Activated naive CD4-positive, alpha-beta T cell treated with anti-CD3 and anti-CD28 coated beads, Interleukin-2, amount 10 ng/mL, durations not matched to agents 7 days and 5 days (primary cell): Measurements from ENCODE around the gene EDDM13.
A peak's percentile ranks its signal among the peaks of the same experiment; 100 is the strongest.
"Not testable (repeated sequence)": the region's sequence is repeated elsewhere in the genome, so short reads cannot be mapped to it uniquely, and the experiment has no call there.

Experiments used
- CTCF ChIA-PET: fragments of 350-600 bp; sonication (Branson Sonifier 250); formaldehyde crosslinking; loops from one replicate; lab custom pipeline; 2021; ENCODE audit warnings: antibody characterized with exemption; lab: Charles Lee
- DNase-seq: peaks from one replicate; pipeline ENCODE4 v3.0.0-alpha.2; 2020
- H3K27ac Mint-ChIP-seq: one replicate; pipeline ENCODE4 v1.8.0; 2021; ENCODE audit warnings: mild to moderate bottlenecking, moderate library complexity, mixed read lengths
- H3K27me3 Mint-ChIP-seq: one replicate; pipeline ENCODE4 v1.8.0; 2021; ENCODE audit warnings: mild to moderate bottlenecking, mixed read lengths
- H3K36me3 Mint-ChIP-seq: one replicate; pipeline ENCODE4 v1.8.0; 2021; ENCODE audit warnings: mixed read lengths
- H3K4me1 Mint-ChIP-seq: one replicate; pipeline ENCODE4 v1.8.0; 2021; ENCODE audit warnings: mixed read lengths
- H3K4me3 Mint-ChIP-seq: one replicate; pipeline ENCODE4 v1.8.0; 2021; ENCODE audit warnings: mild to moderate bottlenecking, moderate library complexity, mixed read lengths
- H3K9me3 Mint-ChIP-seq: one replicate; pipeline ENCODE4 v1.8.0; 2021; ENCODE audit warnings: mixed read lengths

EDDM13 gene

DNA sequence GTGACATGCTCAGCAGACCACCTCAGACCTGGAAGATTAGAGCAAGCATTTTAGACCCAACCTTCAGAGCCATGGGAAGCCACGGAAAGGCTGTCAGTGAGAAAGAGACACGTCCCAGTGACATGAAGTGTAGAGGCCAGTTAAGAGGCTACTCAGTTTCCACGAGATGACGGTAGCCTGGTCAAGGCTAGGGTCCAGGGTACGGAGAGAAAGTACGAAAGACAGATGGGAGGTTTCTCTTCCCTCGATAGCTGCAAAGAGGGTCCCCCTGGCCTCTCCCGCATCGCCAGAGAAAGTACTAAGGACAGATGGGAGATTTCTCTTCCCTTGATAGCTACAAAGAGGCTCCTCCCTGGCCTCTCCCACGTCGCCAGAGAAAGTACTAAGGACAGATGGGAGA is 33.5 kb downstream of the EDDM13 start:
- Mint-ChIP-seq H3K4me3 (no peak overlapping the region), H3K9me3 (peaks cover 3% of the 10 kb centered on the region), H3K36me3 (peaks cover 19% of the 10 kb centered on the region), H3K4me1 (peaks cover 18% of the 10 kb centered on the region), H3K27me3 (no peaks in the 10 kb centered on the region), H3K27ac (no peak overlapping the region)
- CTCF ChIA-PET, result no interaction called here
- no peak for DNase-seq

DNA sequence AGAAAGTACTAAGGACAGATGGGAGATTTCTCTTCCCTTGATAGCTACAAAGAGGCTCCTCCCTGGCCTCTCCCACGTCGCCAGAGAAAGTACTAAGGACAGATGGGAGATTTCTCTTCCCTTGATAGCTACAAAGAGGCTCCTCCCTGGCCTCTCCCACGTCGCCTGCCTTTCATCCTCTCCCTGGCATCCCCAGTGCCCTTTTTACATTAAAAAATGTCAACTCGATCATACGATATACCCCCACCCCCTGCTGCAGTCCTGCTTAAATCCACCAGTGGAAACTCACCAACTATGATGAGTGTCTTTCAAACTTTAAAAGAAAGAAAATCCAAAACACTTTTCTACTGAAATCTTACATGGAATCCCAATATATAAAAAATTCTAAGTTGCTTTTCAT is 34.5 kb downstream of the EDDM13 start:
- H3K27me3 Mint-ChIP-seq, DNase-seq, CTCF ChIA-PET, H3K9me3 Mint-ChIP-seq, H3K27ac Mint-ChIP-seq, H3K4me3 Mint-ChIP-seq: not testable (repeated sequence)
- Mint-ChIP-seq H3K36me3 (peaks cover 21% of the 10 kb centered on the region), H3K4me1 (peaks cover 18% of the 10 kb centered on the region)

DNA sequence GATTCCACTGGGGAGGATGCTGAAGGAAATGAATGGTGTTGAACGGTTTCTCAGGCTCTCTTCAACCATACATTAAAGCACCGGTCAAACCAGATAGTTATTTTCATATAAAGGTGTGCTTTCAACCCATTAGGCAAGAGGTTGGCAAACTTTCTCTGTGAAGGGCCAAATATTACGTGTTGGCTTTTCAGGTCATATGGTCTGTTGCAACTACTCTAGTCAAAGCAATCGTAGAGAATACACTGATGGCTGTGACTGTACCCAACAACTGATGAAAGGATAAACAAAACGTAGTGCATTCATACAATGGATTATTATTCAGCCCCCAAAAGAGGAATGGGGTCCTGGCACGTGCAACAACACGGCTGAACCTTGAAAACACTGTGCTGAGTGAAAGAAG is 36.2 kb downstream of the EDDM13 start:
- no peak overlapping the region for H3K27ac Mint-ChIP-seq

DNA sequence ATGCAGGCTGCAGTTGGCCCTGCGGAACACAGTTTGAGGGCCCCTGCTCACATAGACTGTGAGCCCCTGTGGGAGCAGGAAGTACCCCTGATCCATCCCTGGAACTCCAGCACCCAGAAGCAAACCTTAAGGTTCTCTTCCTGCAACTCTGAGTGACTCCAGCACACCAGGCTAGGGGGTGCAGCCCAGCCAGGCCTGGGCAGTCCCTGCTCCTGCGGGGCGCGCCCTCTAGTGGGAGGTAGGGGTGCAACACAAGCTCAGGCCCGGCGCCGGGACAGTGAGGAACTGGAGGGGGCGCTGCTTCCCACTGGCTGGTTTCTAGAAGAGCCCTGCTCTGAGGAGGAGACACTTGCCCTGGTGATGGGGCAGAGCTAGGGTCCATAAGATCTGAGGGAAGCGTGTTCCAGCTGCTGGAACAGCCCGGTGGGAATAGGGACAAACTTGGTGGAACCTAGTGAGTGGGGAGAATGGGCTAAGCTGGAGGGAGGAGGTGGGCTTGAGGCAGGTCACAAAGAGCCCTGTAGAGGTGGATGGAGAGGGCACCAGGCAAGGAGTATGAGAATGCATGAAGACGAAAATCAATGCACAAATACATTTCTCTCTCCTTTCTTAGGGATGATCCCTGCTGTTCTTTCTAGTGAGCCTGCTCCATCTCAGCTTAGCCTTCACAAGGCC is 37.1 kb downstream of the EDDM13 start:
- no peaks in the 10 kb centered on the region for H3K27me3 Mint-ChIP-seq
- H3K4me3 Mint-ChIP-seq, result no peak overlapping the region
- H3K4me1 Mint-ChIP-seq, result peaks cover 30% of the 10 kb centered on the region
- CTCF ChIA-PET, result interaction anchor here (0.6 to 2.2 kb wide), 10 partner anchors 12 to 1192 kb away, joined by 3 to 15 read pairs (median 4); no protein-coding TSS in a partner anchor
- H3K27ac Mint-ChIP-seq, result no peak overlapping the region
- peak; percentile 66 for DNase-seq
- peaks cover 25% of the 10 kb centered on the region for H3K36me3 Mint-ChIP-seq
- no peaks in the 10 kb centered on the region for H3K9me3 Mint-ChIP-seq

More for the DNA sequence above, 36.2 kb downstream of the EDDM13 start:
- CTCF ChIA-PET, result interaction anchor here (1.1 kb wide), 1 partner anchor 56 kb away, joined by 3 read pairs; no protein-coding TSS in a partner anchor
- no peaks in the 10 kb centered on the region for H3K9me3 Mint-ChIP-seq
- H3K4me1 Mint-ChIP-seq, result peaks cover 29% of the 10 kb centered on the region
- H3K27me3 Mint-ChIP-seq, result no peaks in the 10 kb centered on the region
- H3K4me3 Mint-ChIP-seq, result no peak overlapping the region
- no peak for DNase-seq
- H3K36me3 Mint-ChIP-seq, result peaks cover 25% of the 10 kb centered on the region

DNA sequence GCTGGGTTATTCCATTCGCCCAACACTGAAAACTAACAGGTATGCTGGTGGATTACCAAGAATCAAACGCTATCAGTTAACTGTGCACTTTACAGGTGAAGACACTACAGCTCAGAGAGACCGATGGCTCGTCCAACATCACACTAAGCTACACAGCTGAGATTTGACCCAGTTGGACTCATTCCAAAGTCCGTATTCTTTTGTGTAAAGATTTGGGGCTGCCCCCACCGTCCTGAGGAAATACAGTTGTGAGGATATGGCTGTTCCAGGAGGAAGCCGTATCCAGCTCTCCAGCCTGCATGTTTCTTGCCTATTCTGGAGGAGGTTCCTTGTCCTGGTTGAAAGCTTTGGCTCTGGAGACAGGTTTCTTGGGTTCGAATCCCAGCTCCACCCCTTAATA is 37.9 kb downstream of the EDDM13 start:
- H3K27me3 Mint-ChIP-seq, result no peaks in the 10 kb centered on the region
- no peak for DNase-seq
- peaks cover 32% of the 10 kb centered on the region for H3K4me1 Mint-ChIP-seq
- H3K36me3 Mint-ChIP-seq, result peaks cover 25% of the 10 kb centered on the region
- no peak overlapping the region for H3K4me3 Mint-ChIP-seq
- no peaks in the 10 kb centered on the region for H3K9me3 Mint-ChIP-seq
- CTCF ChIA-PET, result interaction anchor here (0.7 to 2.2 kb wide), 4 partner anchors 14 to 1192 kb away, joined by 3 to 15 read pairs (median 5); no protein-coding TSS in a partner anchor
- no peak overlapping the region for H3K27ac Mint-ChIP-seq

DNA sequence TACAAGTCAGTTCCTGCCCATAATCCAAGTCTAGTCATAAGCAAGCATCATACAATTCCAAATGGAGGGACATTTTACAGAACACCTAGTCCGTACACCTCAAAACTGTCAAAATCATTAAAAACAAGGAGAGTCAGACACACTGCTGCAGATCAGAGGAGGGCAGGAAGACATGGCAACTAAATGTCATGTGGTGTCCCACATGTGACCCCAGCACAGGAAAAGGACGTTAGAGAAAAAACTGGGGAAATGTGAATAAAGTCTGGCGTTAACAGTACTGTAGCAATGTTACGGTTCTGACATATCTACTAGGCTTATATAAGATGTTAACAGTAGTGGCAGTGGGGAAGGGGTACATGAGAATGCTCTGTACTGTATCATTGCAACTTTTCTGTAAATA is 39.8 kb downstream of the EDDM13 start:
- DNase-seq, result no peak
- H3K36me3 Mint-ChIP-seq, result peaks cover 25% of the 10 kb centered on the region
- H3K27ac Mint-ChIP-seq, result peak overlapping the region; percentile 47
- peaks cover 39% of the 10 kb centered on the region for H3K4me1 Mint-ChIP-seq
- peak overlapping the region; percentile 7 for H3K4me3 Mint-ChIP-seq
- CTCF ChIA-PET, result interaction anchor here (0.7 to 1.7 kb wide), 2 partner anchors 21 to 36 kb away, joined by 4 read pairs; no protein-coding TSS in a partner anchor
- H3K27me3 Mint-ChIP-seq, result no peaks in the 10 kb centered on the region
- H3K9me3 Mint-ChIP-seq, result no peaks in the 10 kb centered on the region

DNA sequence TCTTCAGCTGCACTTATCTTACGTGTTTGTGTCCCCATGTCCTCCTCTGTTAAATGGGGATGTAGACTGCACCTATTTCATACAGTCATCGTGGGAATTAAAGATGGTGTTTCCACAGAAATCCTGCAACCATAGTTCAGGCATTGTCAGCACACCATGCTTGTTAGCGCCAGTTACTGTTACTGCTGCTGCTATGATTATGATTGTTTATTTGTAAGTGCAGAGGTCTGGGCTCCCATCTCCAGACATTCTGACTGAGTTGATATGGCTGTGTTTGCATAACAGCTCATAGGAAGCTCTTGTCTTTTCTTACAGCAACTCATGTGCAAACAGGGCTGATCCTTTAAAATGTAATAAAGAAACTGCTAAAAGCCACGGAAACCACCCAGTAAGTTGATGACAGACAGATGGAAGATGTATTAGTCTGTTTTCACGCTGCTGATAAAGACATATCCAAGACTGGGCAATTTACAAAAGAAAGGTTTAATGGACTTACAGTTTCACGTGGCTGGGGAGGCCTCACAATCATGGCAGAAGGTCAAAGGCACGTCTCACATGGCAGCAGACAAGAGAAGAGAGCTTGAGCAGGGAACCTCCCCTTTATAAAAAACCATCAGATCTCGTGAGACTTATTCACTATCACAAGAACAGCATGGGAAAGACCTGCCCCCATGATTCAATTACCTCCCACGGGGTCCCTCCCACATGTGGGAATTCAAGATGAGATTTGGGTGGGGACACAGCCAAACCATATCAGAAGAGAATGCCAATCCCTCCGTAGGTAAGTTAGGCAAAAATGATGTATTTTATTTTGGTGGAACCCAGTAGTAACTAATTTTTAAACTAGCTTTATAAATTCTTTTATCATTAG is 40.5 kb downstream of the EDDM13 start:
- CTCF ChIA-PET, result interaction anchor here (0.7 to 1.7 kb wide), 3 partner anchors 20 to 60 kb away, joined by 4 to 6 read pairs (median 4); no protein-coding TSS in a partner anchor
- H3K27ac Mint-ChIP-seq, result peak overlapping the region; percentile 99
- H3K36me3 Mint-ChIP-seq, result peaks cover 25% of the 10 kb centered on the region
- no peaks in the 10 kb centered on the region for H3K27me3 Mint-ChIP-seq
- H3K9me3 Mint-ChIP-seq, result no peaks in the 10 kb centered on the region
- no peak for DNase-seq
- H3K4me1 Mint-ChIP-seq, result peaks cover 39% of the 10 kb centered on the region
- peak overlapping the region; percentile 89 for H3K4me3 Mint-ChIP-seq

DNA sequence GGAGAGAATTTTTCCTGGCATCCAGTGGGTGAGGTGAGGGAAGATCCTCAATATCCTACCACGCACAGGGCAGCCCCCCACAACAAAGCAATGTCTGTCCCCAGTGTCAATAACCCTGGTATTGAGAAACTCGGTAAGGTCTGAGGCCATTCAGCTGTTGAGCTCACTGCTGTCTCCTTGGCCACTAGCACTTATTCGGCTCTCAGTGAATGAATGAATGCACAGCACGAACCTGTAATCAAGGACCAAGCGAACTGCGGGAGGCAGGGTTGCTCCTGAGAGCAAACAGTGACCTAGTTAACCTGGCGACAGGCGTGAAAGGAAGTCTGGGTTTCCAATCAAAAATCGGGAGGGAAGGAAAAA is 41.5 kb downstream of the EDDM13 start:
- Mint-ChIP-seq H3K4me3 (peak overlapping the region; percentile 89), H3K36me3 (peaks cover 20% of the 10 kb centered on the region), H3K4me1 (peaks cover 39% of the 10 kb centered on the region), H3K9me3 (no peaks in the 10 kb centered on the region), H3K27me3 (no peaks in the 10 kb centered on the region), H3K27ac (peak overlapping the region; percentile 99)
- CTCF ChIA-PET, result interaction anchor here (0.7 to 1.5 kb wide), 2 partner anchors 61 to 159 kb away, joined by 3 to 6 read pairs; no protein-coding TSS in a partner anchor
- no peak for DNase-seq

DNA sequence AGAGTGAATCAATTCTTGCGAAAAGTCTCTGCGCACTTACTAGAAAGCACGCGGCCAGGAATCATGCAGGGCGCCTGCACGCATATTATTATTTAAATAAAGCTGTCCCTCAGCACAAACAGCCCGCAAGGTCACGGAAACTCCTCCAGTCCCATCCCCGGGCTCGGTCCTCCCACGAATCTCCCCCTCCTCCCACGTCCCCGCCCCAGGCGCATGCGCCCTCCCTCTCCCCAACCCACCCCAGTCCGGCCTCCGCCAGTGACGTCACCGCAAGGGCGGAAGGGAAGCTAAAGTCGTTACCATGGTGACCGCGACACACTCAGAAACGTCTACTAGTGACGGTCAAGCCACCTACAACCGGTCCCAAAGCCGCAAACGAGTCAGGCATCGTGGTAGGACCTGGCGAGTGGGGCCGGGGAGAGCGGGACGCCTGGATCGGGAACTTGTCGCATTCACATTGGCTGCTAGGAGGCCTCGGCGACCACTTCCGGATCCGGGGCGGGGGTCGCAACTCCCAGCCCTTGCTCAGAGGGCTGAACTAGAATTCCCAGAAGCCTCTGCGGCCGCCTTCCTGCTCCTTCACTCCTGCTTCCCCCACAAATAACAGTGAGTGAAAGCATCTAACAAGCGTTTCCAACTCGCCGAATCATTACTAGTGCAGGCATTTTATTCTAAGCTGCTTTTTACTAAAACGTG is 42.0 kb downstream of the EDDM13 start, which contains the start of gene ZSCAN5A:
TSS of gene ZSCAN5A (minus strand) at position 459 of the 696 bp plus-strand sequence. CDS start 89,793 bp downstream, outside the sequence.
- CTCF ChIA-PET, result interaction anchor here (0.7 to 1.5 kb wide), 2 partner anchors 61 to 160 kb away, joined by 3 to 6 read pairs; no protein-coding TSS in a partner anchor
- Mint-ChIP-seq H3K27me3 (no peaks in the 10 kb centered on the region), H3K4me3 (peak within 1 kb of the TSS; percentile 89), H3K9me3 (no peaks in the 10 kb centered on the region), H3K27ac (peak within 1 kb of the TSS; percentile 99), H3K4me1 (peaks cover 39% of the 10 kb centered on the region), H3K36me3 (peaks cover 19% of the 10 kb centered on the region)
- peak; percentile 97 for DNase-seq

DNA sequence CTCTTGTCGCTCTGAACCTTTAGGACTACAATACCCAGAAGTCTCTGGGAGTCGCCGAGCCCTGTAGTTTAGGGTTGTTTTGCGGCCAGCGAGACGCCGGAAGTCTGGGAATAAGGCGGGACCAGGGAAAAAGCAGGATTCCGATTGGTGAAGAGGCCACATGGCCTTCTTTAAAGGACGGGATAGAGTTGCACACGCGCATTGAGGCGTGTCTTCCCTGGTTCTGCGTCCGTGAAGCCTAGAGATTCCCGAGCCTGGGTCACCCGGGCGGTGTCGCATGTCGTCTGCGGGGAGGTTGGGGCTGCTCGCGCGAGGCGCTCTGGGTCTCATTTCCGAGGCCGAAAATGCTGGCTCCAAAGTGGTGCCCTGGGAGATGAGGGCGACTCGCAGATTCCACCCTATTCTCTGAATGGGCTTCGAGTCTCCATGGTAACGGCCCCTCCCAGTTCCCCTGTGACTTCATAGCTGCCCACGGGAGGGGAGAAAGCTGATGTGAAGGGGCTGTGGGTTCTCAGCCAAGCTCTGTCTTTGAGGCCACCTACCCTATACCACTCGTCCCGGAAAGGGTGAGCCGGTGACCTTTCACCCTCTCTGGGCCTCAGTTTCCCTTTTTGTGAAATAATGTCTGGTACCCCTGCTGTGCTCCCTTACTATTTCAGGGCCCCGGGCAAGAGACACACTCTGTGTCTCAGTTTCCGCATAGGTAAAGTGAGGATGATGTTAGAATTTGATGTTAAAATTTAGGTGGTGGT is 42.7 kb downstream of the EDDM13 start:
- peak; percentile 94 for DNase-seq
- CTCF ChIA-PET, result interaction anchor here (1.1 kb wide), 1 partner anchor 62 kb away, joined by 4 read pairs; no protein-coding TSS in a partner anchor
- Mint-ChIP-seq H3K27me3 (no peaks in the 10 kb centered on the region), H3K4me3 (peak overlapping the region; percentile 89), H3K27ac (peak overlapping the region; percentile 99), H3K9me3 (no peaks in the 10 kb centered on the region), H3K36me3 (peaks cover 12% of the 10 kb centered on the region), H3K4me1 (peaks cover 37% of the 10 kb centered on the region)

DNA sequence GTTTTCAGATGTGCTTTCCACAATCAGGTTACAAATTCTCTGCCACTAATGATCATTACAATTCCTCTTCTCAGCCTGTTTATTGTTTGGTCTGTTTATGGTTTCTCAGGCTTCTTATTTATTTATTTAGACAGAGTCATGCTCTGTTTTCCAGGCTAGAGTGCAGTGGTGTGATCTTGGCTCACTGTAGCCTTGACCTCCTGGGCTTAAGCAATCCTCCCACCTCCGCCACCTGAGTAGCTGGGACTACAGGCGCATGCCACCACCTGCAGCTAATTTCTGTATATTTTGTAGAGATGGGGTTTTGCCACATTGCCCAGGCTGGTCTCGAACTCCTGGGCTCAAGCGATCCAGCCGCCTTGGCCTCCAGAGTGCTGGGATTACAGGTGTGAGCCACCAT is 44.2 kb downstream of the EDDM13 start:
- Mint-ChIP-seq H3K4me1 (peaks cover 30% of the 10 kb centered on the region), H3K27me3 (peaks cover 4% of the 10 kb centered on the region)

DNA sequence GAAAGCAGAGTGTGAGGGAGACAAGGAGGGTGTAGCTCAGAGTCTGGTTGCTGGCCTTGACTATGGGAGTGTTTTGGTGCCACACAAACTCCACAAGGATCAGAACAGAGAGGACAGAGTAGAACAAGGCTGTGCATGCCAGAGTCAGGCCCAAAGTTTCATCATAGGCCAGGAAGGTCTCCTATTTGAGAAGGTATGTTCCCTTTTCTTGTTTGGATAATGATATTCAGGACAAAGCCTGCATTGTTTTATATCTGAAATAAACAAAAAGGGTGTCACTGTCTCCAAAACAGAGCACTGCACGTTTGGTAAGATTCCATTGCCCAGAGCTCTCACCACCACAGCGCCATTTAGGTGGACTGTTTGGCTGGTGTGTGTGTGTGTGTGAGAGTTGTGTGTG is 45.2 kb downstream of the EDDM13 start:
- Mint-ChIP-seq H3K36me3 (no peaks in the 10 kb centered on the region), H3K9me3 (no peaks in the 10 kb centered on the region), H3K4me1 (peaks cover 23% of the 10 kb centered on the region), H3K27me3 (peaks cover 4% of the 10 kb centered on the region), H3K4me3 (no peak overlapping the region), H3K27ac (no peak overlapping the region)
- CTCF ChIA-PET, result interaction anchor here (0.6 to 0.7 kb wide), 2 partner anchors 14 to 687 kb away, joined by 3 read pairs; no protein-coding TSS in a partner anchor
- DNase-seq, result no peak

More for the DNA sequence above, 44.2 kb downstream of the EDDM13 start:
- no peaks in the 10 kb centered on the region for H3K9me3 Mint-ChIP-seq
- H3K36me3 Mint-ChIP-seq, result peaks cover 4% of the 10 kb centered on the region
- CTCF ChIA-PET, result interaction anchor here (1.1 kb wide), 1 partner anchor 63 kb away, joined by 4 read pairs; no protein-coding TSS in a partner anchor
- DNase-seq, result no peak
- no peak overlapping the region for H3K27ac Mint-ChIP-seq
- H3K4me3 Mint-ChIP-seq, result peak overlapping the region; percentile 41

DNA sequence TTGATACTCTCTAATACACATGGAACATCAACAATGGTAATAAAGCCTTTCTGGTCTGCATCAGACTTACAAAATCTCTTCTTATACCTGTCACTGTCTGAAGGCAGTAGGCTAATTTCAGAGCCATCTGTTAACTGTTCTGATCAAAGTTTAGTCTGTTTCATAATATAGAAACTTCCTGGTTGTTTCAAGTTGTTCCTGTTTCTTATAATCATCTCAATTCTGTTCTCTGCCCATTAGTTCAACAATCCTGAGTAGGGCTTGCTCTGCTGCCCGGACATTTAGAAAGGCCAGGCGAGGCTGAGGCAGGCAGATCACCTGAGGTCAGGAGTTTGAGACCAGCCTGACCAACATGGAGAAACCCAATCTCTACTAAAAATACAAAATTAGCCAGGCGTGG is 47.4 kb downstream of the EDDM13 start:
- H3K27ac Mint-ChIP-seq, result no peak overlapping the region

More for the DNA sequence above, 47.4 kb downstream of the EDDM13 start:
- Mint-ChIP-seq H3K36me3 (no peaks in the 10 kb centered on the region), H3K27me3 (peaks cover 4% of the 10 kb centered on the region), H3K9me3 (no peaks in the 10 kb centered on the region), H3K4me3 (no peak overlapping the region), H3K4me1 (peaks cover 10% of the 10 kb centered on the region)
- no peak for DNase-seq
- CTCF ChIA-PET, result no interaction called here
